ENCODE results near the gene YDJC. TPM values are rescaled to one million over a fixed set of nuclear protein-coding genes. Genes with fewer than 3 reads are reported as not detected.

YDJC gene
- total RNA-seq, 1 donor, result 19.0 TPM

DNA sequence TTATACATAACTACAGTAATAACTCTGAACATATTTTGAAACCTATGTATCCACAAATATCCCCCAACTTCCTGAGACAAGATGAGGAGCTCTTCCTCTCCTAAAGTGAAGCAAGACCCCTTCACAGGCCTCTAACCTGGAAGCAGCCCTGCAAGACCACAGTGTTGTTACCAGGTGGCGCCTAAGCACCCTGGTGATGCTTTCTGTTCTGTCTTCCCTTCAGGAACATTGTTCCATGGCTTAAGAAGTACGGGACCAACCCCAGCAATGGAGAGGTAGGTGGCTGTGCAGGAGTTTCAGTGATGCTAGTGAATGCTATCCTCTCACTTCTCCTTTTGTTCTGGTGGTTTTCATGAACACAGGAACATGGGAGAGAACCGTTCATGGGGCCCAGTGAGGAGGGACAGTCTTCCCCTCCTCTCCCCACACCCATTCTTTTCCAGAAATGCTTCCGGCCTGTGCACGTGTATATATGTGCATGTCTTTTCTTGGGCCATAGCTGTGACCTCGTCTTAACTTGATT is 42.3 kb upstream of the YDJC start:
- no peak for DNase-seq (ENCODE audit: low read depth)
- no peak overlapping the region for H3K4me3 ChIP-seq (ENCODE audit: low read depth, low read length)
- TF ChIP-seq, protein P1, sequence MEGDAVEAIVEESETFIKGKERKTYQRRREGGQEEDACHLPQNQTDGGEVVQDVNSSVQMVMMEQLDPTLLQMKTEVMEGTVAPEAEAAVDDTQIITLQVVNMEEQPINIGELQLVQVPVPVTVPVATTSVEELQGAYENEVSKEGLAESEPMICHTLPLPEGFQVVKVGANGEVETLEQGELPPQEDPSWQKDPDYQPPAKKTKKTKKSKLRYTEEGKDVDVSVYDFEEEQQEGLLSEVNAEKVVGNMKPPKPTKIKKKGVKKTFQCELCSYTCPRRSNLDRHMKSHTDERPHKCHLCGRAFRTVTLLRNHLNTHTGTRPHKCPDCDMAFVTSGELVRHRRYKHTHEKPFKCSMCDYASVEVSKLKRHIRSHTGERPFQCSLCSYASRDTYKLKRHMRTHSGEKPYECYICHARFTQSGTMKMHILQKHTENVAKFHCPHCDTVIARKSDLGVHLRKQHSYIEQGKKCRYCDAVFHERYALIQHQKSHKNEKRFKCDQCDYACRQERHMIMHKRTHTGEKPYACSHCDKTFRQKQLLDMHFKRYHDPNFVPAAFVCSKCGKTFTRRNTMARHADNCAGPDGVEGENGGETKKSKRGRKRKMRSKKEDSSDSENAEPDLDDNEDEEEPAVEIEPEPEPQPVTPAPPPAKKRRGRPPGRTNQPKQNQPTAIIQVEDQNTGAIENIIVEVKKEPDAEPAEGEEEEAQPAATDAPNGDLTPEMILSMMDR (IDR thresholded peaks at IDR 0.05; ENCODE audit: insufficient read depth, low read depth, low read length), result no peak

DNA sequence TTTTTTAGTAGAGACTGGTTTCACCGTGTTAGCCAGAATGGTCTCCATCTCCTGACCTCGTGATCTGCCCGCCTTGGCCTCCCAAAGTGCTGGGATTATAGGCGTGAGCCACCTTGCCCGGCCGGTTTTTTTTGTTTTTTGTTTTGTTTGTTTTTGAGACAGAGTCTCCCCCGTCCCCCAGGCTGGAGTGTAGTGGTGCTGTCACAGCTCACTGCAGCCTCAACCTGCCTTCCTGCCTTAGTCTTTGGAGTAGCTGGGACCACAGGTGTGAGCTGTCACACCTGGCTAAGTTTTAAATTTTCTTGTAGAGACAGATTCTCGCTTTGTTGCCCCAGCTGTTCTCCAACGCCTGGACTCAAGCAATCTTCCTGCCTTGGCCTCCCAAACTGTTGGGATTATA is 39.2 kb upstream of the YDJC start:
- DNase-seq (ENCODE audit: low read depth), result no peak
- TF ChIP-seq, protein P1 (IDR thresholded peaks at IDR 0.05; ENCODE audit: insufficient read depth, low read depth, low read length), result no peak
- H3K4me3 ChIP-seq (ENCODE audit: low read depth, low read length), result no peak overlapping the region

DNA sequence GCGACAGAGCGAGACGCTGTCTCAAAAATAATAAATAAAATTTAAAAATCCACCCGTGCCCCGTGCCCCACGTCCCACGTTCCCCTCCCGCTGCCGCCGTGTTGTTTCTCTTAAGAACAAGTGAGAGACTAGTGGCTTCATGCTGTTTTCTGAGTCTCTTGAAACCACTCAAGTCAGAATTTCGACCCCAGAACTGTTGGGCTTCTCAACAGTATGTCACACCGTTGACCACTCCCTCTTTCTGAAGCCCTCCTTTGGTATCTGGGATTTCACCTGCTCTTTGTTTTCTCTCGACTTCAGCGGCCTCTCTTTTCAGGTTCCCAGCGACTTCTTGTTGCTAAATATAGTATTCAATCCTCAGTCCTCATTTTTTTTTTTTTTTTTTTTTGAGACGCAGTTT is 37.0 kb upstream of the YDJC start:
- DNase-seq (ENCODE audit: low read depth), result no peak
- TF ChIP-seq, protein P1 (IDR thresholded peaks at IDR 0.05; ENCODE audit: insufficient read depth, low read depth, low read length), result no peak
- peak overlapping the region; percentile 71 for H3K4me3 ChIP-seq (ENCODE audit: low read depth, low read length)

DNA sequence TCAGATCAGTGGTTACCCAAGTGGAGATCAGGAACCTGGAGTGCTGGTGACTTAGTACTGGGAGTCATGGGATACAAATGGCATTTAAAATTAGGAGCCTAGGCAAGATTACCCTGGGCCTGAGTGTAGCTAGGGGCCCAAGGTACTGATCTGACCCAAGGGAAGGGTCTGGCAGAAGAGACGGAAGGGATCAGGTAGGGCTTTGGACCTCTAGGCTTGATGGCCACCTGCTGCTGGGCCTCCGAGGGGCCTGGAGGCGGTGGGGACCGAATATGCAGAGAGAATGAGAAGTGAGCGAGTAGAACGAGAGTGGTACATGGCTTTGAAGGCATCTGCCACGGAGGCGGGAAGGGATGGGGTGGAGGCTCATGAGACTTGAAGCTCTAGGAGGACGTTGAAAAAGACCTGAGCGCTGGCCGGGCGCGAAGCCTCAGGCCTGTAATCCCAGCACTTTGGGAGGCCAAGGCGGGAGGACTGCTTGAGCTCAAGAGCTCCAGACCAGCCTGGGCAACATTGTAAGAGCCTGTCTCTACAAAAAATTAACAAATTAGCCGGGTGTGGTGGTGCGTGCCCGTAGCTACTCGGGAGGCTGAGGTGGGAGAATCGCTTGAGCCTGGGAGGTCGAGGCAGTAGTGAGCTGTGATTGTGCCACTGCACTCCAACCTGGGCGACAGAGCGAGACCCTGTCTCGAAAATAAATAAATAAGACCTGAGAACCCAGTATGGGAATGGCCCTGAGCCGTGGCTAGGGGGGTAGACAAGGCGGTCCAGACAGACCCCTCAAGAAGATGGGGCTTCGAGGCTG is 35.4 kb upstream of the YDJC start:
- H3K4me3 ChIP-seq (ENCODE audit: low read depth, low read length), result peak overlapping the region; percentile 71
- TF ChIP-seq, protein P1 (IDR thresholded peaks at IDR 0.05; ENCODE audit: insufficient read depth, low read depth, low read length), result no peak
- no peak for DNase-seq (ENCODE audit: low read depth)

DNA sequence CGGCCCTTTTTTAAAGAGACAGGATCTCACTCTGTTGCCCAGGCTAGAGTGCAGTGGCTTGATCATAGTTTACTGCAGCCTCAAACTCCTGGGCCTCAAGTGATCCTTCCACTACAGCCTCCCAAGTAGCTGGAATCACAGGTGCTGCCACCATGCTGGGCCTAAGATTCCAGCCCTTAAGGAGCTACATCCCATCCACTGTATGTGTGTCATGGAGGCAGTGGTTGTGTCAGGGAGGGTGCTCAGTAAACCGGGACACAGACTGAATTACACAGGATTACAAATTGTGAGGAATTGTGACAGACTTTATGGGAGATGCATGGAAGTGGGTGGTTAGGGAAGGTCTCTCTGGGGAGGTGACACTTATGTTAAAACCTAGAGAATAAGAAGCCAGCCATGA is 33.9 kb upstream of the YDJC start:
- TF ChIP-seq, protein P1 (IDR thresholded peaks at IDR 0.05; ENCODE audit: insufficient read depth, low read depth, low read length), result no peak
- H3K4me3 ChIP-seq (ENCODE audit: low read depth, low read length), result no peak overlapping the region
- DNase-seq (ENCODE audit: low read depth), result no peak

DNA sequence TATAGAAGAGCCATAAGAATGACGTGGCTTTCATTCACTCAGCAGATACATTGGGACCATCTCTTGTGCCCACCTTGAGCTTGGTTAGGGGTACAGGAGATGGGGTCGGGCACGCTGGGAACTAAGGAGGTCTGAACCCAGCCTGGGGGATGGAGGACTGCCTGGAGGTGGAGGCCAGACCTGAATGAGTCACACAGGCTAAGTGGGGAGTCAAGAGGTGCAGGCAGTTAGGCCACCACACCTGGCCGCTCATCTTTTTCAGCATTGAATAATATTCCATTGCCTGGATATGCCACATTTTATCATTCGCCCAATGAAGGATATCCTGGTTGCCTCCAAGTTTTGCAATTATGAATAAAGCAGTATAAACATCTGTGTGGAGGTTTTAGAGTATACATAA is 32.2 kb upstream of the YDJC start:
- DNase-seq (ENCODE audit: low read depth), result no peak
- TF ChIP-seq, protein P1 (IDR thresholded peaks at IDR 0.05; ENCODE audit: insufficient read depth, low read depth, low read length), result no peak
- H3K4me3 ChIP-seq (ENCODE audit: low read depth, low read length), result no peak overlapping the region
